HG02981 (cell line): ENCODE measurements around the gene PCAT6.

ENCODE experiments used
- ATAC-seq: cut with Tn5 transposase; IDR thresholded peaks from one replicate; pipeline ENCODE4 v1.9.1; 2021; ENCODE audit warnings: mild to moderate bottlenecking, moderate library complexity; ENCODE audit not compliant: unreplicated experiment

Gene PCAT6

DNA sequence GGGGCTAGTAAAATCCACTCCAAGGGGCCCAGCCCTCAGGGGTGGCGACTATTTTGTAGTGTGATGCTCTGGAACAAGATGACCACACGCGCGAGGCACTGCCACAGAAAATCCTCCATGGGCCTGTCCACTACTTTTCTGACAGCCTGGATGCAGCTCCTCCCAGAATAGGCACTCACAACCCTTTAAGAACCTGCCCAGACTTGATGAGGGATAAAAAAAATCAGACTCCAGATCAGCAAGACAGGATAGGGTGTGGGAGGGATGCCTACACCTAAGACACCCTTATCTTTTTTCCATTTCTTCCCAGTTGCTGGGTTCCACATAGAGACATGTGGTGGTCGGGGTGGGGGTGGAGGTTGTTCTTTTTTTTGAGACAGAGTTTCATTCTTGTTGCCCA is 33.5 kb downstream of the PCAT6 start:
- no peak for ATAC-seq

DNA sequence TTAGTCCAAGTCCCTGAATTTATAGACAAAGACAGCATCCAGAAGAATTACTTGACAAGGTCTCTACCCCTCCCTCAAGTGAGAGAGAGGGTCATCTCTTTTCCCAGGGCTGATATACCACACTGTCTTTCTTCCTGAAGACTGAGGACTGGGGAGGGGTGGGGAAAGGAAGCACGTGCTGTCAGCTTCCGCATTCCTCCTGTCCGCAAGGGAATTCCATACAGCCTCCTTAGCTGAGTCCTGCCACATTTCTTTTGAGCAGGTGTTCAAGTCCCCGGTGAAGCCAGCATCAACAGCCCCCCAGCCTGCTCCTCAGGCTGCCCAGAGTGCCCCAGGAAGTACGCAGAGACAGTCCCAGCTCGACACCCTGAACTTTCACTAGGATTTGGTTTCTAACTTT is 34.2 kb downstream of the PCAT6 start:
- no peak for ATAC-seq

DNA sequence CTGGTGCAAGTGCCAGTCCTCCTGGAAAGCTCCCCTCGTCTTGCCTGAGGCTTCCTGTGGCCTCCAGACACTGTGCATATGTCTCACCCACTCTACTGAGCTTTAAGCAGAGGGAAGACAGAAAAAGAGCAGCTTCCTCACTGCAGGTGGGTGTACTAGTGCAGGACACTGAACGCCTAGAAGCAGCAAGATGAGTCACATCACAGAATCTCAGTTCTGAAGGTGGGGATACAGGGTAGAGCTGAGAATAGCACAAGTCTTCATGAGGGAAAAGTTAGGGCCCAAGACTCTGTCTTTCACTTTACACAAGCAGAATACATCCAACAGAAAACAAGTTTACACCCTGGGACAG is 37.4 kb downstream of the PCAT6 start:
- ATAC-seq, result no peak

DNA sequence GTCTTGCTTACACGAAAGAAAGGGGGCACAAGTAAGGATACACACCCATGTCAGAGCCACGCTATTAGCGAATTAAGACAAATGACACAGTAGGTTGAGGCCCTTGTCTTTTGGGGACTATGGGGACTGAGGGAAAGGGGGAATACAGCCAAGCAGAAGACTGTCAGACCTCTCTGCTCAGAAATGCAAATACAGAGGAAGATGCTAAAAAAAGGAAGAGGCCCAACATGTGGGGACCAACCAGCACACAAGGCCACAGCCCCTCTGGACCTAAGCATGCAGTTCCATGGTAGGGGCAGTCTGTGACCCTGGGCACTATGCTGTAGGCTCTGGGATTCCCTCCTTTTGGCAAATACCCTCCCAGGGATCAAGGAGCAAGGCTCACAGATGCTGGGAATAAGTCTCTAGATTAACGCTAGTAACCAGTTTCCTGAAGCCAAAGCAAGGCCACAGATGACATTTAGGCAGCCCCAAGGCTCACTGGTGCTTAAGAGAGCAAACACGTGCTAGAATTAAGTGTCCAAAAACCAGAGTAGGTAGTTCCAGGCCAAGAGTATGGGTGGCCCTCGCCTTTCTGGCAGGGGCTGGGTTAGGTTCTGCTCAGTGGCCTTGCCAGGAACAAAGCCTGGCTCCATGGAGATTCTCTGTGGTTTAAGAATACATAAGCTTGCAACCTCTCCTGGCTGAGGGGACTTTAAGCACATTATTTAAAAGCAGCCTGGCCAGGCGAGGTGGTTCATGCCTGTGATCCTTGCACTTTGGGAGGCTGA is 40.0 kb downstream of the PCAT6 start:
- no peak for ATAC-seq

DNA sequence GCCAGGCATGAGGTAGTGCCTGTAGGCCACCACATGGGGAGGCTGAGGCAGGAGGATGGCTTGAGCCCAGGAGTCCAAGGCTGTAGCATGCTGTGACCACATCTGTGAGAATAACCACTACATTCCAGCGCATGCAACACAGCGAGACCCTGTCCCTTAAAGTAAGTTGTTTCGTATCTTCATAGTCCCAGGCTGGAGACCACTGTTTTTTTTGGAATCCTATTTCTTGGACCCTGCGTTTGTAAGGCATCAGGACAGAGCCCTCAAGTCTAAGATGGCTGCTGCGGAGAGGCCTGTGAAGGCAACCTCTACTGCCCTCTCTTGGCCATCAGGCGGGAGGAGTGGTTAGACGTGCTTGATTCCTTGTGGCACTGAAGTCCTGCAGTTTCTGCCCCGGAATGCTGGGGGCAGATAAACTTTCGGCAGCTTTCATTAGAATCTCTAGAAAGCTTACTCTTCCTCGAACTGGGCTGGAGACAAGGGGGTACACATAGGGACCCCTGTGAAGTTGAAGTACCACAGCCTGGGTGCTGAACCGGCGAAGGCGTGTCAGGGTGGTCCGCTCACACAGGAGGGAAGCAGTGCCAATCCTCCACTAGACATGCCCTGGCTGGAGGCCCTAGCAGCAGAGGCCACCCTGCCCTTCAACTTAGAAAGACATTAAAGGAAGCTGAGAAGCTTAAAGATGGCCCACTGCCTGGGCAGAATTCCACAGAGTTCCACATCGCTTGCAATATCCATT is 41.6 kb downstream of the PCAT6 start:
- ATAC-seq, result no peak

DNA sequence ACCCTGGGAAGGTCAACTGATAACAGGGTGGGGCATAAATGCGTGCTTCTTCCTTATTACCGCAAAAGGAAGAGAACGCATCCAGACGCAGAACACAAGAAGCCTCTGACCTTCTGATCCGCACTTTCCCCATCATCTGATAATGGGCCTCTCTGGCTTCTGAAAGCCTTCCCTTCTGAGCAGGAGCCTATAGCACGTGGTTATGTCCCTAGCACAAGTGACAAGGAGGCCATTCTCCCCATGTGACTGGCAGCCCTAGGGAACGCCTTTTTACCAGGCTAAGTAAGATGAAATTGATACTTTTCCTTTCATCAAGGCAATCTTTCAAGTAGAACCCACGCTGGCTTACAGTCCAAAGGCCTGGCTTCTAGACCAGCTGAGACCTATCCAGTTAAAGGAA is 44.0 kb downstream of the PCAT6 start:
- no peak for ATAC-seq

DNA sequence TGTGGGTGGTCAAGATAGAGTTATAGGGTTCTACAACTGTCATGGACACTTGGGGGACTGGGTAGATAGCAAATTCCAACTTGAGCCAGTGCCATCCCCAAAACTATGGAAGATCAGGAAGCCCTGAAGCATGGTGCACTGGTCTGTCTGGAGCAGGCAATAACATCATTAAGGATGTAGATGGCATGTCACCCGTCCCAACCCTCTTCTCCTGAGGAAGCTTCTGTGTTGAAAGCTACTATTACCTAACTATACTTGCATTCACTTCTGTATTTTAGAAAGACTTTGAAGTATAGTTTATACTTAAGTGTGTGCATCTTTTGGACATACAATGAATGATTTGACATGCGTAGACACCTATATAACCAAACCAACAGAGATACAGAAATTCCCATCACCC is 45.3 kb downstream of the PCAT6 start:
- ATAC-seq, result no peak

DNA sequence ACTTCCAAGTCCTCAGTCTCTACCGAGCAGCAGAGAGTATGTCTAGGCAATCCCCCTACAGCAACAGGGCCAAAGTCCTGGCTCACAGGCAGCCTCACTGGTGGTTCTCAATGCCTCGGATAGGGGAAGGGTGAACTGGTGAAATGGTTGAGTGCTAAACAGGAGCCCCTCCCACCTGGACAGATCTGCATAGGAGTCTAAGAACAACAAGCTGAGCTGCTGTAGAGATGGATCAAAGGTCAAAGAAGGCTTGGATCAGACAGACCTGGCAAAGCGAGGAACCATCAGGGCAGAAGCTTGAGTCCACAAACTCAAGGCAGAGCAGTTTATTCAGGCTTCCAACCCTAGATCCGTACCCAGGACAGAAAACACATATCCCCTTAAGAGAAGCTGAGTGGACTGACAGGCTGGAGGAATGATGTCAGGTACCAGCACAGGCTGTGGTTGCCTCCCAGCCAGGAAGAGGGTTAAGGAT is 46.4 kb downstream of the PCAT6 start:
- no peak for ATAC-seq

DNA sequence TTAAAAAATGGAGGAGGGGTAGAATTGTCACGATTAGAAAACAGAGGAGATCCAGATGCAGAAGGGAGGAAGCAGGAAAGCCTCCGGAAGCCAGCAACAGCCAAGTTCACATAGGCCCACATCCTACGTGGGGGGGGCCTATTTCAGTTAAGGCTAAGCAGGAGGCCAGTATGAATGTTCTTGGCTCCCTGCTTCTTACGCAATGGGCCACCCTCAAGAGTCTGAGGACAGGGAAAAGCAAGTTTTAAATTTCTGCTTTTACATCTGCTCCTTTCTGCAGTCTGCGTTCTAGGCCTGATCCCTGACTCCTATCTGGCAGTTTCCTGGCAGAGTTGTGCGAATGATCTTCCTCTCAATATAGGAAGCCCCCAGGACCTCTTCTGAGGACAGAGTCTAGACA is 47.6 kb downstream of the PCAT6 start:
- no peak for ATAC-seq

DNA sequence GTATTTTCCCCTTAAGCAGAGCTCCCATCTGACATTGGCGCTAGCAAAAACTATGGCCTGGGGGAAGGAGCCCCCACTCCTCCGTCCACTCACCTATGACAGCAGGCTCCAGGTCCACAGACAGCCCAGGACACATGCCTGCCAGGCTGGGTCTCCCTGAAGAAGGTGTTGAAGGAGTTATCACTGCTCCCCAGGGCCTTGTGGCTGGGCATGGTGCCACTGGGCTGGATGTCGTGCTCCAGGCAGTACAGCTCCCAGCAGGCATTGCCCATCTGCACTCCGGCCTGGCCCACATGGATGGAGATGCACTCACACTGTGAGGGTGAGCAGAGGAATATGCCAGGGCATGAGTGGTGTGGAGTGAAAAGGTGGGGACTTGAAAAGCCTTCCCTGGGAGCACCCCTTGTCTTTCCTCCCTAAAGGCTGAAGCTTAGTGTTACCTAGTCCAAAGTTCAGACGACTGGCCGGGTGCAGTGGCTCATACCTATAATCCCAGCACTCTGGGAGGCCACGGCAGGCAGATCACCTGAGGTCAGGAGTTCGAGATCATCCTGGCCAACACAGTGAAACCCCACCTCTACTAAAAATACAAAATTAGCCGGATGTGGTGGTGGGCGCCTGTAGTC is 48.1 kb downstream of the PCAT6 start:
- no peak for ATAC-seq

DNA sequence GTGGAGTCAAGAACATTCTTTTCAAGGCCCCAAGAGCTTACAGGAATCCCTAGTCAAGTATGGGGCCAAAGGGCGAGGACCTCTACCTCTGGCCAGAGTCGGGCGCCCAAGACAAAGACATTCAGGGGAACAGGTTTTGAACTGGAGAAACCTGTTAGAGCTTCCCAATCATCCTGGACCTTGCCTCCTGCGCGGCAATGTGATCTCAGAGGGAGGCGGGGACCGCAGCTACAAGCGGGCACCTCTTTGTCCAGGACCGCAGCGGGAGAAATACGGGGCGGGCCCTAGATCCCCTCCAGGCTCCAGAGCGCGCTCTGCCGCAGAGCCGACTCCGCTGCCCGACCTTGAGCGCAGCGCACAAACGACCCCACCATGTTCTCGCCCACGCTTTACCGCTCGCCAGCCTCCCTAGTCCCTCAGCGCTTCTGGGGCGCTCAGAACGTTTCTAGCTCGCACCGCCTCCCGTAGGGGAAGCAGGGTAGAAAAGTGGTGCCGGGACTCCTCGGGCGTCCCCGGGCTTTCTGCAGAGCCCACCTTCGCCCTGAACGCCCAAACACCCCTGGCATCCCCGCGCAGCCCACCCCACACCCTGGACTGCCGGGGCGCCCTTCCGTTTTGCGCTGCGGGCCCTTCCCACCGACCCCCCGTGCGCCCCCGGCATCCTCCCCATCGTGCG is 50.1 kb downstream of the PCAT6 start:
- peak; percentile 27 for ATAC-seq
